ENCODE data around the gene TNNI3.

DNA sequence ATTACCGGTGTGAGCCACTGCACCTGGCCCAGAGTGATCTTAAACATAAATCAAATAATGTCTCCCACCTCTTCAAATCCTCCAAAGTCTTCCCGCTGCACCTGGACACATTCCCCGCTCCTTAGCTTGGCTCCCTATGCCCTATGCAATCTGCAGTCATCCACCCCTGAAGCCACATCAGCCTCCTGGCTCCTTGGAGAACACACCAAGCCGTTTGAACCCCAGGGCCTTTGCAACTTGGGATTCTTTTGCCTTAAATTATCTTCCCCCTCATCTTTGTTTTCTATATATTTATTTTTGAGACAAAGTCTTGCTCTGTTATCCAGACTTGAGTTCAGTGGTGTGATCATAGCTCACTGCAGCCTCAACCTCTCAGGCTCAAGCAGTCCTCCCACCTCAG, 11.6 kb upstream of the TNNI3 start:
- no peak for TF ChIP-seq CTCF (IDR thresholded peaks at IDR 0.05; ENCODE audit: borderline replicate concordance, extremely low read depth, low read length, poor library complexity, severe bottlenecking)
- TF ChIP-seq EZH2 (IDR thresholded peaks at IDR 0.05; ENCODE audit: borderline replicate concordance, low read depth, low read length, severe bottlenecking), result no peak

Measured in DND-41 (cell line).